ENCODE data around the gene AGRN. TPM values are rescaled to one million over a fixed set of nuclear protein-coding genes. Genes with fewer than 3 reads are reported as not detected.
A peak's percentile ranks its signal among the peaks of the same experiment; 100 is the strongest.
"Not testable (repeated sequence)": the region's sequence is repeated elsewhere in the genome, so short reads cannot be mapped to it uniquely, and the experiment has no call there.

Gene AGRN
- total RNA-seq (ENCODE audit: insufficient read depth, low replicate concordance) = 68.4 TPM

DNA sequence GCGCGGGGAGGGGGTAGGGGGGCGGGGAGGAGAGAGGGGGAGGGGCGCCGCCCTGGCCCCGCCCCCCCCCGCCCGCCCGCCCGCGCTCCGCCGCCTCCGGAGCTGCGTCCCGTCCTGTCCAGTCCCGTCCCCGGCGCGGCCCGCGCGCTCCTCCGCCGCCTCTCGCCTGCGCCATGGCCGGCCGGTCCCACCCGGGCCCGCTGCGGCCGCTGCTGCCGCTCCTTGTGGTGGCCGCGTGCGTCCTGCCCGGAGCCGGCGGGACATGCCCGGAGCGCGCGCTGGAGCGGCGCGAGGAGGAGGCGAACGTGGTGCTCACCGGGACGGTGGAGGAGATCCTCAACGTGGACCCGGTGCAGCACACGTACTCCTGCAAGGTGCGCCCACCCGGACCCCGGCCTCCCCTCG, at the start of gene AGRN:
TSS of gene AGRN (plus strand) at position 121 of the 405 bp plus-strand sequence. CDS start at position 174, 53 bp downstream.
- DNase-seq (ENCODE audit: low spot score) = no peak

DNA sequence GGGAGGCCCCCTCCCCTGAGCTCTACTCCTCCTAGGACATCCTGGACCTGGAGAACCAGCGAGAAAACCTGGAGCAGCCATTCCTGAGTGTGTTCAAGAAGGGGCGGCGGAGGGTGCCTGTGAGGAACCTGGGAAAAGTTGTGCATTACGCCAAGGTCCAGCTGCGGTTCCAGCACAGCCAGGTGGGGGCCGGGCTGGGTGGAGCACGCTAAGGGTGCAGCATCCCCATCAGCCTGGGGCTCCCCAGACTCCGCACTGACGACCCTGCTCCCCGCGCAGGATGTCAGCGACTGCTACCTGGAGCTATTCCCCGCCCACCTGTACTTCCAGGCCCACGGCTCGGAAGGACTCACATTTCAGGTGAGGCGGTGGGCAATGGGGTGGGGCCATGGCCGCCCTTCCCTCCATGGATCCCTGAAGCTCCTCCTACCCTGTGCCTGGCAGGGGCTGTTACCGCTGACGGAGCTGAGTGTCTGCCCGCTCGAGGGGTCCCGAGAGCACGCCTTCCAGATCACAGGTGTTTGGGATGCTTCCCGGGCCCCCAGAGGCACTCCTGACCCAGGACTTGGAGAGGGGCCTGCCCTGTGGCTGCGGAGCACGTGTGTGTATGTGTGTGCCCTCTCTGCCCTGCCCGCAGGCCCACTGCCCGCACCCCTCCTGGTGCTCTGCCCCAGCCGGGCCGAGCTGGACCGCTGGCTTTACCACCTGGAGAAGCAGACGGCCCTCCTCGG, 49.5 kb upstream of the AGRN start:
- DNase-seq (ENCODE audit: low spot score) = no peak

DNA sequence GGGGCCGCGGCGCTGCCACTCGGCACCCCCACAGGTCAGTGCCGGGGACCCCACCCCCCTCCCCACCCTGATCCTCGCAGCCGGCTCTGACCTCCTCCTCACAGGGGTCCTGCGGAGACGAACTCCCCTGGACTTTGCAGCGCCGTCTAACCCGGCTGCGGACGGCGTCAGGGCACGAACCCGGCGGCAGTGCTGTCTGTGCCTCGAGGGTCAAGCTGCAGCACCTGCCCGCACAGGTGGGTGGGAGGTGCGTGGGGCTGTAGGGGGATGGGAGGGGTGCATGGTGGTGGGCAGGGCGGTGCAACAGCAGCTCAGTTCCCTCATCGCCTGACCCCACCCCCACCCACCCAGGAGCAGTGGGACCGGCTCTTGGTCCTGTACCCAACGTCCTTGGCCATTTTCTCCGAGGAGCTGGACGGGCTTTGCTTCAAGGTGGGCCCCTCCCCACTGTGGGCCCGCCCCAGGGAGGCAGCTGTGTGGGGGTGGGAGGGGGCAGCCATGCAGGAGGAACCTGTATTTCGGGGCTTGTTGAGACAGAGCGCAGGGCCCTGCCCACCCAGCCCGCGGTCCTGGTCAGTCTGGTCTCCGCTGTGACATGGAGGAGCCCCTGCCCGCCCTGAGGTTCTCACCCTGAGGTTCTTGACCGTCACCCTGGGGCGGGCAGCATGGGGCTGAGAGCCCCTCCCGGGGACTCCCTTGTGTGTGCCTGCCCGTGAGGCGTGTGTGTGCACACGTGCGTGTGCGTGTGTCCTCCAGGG, 48.8 kb upstream of the AGRN start:
- DNase-seq (ENCODE audit: low spot score) = peak; percentile 46

DNA sequence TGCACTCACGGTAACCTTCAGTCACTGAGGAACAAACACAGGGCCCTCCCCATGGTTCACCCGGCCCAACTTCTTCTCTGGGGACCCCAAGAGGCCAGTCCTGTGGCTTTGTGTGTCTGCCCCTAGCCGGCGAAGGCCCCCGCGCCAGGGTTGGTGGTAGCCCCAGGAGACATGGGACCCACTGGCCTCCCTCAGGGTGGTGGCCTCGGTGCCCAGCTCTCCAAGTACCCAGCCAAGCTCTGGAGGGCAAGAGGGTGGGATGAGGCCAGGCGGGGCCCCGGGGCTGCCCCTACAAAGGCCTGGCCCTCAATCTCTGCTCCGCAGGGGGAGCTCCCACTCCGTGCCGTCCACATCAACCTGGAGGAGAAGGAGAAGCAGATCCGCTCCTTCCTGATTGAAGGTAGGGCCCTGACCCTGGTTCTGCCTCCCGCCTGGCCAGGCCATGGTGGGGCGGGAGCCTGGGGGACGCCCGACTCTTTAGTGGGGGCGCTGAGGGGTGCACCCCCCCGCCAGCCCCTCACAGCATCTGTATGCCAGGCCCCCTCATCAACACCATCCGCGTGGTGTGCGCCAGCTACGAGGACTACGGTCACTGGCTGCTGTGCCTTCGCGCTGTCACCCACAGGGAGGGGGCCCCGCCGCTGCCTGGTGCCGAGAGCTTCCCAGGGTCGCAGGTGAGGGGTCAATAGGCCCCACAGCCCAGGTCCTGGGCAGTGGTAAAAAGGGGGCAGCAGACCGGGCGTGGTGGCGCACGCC, 48.0 kb upstream of the AGRN start:
- no peak for DNase-seq (ENCODE audit: low spot score)

DNA sequence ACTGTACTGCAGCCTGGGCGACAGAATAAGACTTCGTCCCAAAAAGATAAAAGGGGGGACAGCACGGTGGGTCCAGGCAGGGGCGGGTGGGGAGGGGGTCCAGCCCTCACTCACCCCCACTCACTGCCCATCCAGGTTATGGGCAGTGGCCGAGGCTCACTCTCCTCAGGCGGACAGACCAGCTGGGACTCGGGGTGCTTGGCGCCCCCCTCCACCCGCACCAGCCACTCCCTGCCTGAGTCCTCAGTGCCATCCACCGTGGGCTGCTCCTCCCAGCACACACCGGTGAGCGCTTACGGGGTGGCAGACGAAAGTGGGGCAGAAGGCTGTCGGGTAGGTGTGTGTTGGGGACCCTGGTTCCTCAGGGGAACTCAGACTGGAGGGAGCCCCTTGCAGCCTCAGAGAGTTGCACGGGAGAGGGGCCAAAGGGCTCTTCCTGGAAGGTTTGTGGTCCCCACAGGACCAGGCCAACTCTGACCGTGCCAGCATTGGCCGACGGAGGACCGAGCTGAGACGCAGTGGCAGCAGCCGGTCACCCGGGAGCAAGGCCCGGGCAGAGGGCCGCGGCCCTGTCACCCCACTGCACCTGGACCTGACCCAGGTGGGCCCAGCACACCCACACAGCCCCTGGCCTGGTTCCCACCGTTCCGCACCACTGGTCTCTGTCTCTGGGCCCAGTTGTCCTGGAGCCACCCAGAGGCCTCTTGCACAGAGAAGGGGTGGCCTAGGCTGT, 47.0 kb upstream of the AGRN start:
- DNase-seq (ENCODE audit: low spot score) = no peak

DNA sequence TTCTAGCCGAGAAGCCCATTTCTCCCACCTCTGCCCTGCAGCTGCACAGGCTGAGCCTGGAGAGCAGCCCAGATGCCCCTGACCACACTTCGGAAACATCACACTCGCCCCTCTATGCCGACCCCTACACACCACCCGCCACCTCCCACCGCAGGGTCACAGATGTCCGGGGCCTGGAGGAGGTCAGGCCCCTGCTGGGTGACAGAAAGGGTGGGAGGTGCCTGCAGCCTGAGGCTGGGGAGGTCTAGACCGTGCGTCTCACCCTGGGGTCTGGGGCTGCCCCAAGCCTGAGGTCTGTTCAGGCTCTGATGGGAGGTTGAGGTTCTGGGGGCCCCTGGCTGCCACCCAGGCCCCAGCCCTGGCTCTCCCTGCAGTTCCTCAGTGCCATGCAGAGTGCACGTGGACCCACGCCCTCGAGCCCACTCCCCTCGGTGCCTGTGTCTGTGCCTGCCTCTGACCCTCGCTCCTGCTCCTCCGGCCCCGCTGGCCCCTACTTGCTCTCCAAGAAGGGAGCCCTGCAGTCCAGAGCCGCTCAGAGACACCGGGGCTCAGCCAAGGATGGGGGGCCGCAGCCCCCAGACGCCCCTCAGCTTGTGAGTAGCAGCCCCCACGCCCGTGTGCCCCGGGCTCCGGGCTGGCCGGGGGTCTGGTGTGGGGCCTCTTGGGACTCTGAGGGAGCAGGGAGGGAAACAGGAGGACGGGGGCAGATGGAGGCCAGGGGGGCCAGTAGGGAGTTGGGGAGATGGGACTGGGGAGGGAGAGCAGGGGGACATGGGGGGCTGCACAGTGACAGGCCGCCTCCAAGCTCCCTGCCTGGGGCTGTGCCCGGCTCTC, 46.2 kb upstream of the AGRN start:
- DNase-seq (ENCODE audit: low spot score) = no peak

DNA sequence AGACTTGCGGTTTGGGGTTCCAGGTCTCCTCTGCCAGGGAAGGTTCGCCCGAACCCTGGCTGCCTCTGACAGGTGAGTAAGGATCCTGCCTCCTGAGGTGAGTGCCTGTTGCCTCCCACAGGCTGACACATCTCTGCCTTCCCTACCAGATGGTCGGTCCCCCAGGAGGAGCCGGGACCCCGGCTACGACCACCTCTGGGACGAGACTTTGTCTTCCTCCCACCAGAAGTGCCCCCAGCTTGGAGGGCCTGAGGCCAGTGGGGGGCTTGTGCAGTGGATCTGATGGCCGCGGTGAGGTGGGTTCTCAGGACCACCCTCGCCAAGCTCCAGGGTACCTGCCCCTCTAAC, 45.7 kb upstream of the AGRN start:
- no peak for DNase-seq (ENCODE audit: low spot score)

DNA sequence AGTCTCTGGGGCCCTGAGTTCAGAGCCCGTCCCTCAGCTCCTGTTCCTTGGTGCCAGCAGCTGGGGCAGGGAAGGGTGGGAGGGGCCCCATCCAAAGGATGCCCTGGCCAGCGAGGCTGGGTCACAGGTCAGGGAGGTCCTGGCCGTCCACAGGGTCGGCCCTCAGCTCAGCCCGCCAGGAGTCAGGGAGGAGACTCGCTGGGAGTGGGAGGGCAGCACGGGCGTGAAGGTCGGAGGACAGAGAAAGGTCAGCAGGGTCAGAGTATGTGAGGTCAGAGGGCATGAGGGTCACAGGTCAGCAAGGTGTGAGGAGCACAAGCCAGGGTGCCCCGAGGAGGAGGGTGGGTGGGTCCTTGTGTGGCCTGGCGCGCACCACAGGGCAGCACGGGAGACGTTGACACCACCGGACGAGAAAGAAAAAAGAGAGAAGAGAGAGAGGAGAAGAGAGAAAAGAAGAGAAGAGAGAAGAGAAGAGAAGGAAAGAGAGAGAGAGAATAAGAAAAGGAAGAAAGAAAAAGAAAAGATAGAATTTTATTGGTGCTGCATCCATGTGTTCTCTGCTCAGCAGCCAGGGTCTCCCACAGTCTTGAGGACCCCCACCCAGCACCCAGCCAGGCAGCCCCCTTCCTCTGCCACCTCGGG, 45.1 kb upstream of the AGRN start:
- no peak for DNase-seq (ENCODE audit: low spot score)

DNA sequence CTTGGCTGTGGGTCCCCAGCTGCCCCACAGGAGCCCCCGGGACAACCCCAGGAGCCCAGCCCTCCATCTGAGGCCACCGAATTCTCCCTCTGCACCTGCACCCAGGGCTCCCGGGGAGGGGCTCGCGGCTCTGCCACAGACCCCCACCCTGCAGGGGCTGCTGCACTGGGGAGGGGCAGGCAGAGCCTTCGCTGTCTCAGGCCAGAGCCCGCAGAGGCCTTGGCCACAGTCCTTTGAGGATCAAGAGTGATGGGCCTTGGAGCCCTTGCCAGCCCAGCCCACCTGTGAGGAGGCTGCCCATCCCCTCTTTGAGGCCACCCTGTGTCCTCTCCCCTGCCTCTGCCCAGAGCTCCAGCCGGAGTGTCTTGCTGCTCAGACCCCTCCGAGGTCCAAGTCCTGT, 44.6 kb upstream of the AGRN start:
- no peak for DNase-seq (ENCODE audit: low spot score)

DNA sequence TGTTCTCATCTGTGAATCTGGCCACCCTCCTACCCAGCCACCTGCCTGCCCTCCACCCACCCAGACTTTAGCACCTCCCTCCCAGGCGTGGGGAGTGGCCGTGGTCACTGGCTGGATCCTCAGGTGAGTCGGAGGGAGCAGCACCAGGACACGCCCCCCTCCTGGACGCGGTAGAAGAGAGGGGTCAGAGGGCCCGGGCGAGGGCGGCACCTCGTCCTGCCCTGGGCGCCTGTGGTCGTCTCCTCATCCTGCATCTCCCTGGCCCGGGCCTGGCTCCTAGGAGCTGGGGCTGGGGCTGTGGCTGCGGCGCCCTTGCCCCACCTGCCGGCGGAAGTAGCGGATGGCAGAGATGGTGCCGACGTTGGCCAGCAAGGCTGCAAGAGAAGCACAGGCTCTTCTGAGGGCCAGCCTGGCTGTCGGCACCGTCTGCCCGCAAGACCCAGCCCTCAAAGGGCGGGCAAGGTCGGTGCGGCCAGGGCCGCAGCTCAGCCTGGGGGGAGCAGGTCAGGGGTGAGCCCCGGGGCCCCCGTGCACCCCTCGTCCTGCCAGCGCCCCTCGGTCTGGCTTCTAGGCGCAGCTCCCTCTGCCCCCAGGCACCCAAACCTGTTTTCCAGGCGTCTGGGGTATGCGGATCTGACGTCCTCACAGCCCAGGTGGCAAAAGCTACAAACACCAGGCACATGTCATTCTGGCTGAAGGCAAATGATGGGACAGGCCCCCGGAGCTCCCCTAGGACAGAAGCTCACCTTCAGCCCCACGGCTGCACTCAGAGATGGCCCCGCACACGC, 43.8 kb upstream of the AGRN start:
- peak; percentile 77 for DNase-seq (ENCODE audit: low spot score)

DNA sequence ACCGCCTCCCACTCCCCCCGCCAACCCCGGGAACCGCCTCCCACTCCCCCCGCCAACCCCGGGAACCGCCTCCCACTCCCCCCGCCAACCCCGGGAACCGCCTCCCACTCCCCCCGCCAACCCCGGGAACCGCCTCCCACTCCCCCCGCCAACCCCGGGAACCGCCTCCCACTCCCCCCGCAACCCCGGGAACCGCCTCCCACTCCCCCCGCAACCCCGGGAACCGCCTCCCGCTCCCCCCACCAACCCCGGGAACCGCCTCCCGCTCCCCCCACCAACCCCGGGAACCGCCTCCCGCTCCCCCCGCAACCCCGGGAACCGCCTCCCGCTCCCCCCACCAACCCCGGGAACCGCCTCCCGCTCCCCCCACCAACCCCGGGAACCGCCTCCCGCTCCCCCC, 43.1 kb upstream of the AGRN start:
- not testable (repeated sequence) for DNase-seq (ENCODE audit: low spot score)

DNA sequence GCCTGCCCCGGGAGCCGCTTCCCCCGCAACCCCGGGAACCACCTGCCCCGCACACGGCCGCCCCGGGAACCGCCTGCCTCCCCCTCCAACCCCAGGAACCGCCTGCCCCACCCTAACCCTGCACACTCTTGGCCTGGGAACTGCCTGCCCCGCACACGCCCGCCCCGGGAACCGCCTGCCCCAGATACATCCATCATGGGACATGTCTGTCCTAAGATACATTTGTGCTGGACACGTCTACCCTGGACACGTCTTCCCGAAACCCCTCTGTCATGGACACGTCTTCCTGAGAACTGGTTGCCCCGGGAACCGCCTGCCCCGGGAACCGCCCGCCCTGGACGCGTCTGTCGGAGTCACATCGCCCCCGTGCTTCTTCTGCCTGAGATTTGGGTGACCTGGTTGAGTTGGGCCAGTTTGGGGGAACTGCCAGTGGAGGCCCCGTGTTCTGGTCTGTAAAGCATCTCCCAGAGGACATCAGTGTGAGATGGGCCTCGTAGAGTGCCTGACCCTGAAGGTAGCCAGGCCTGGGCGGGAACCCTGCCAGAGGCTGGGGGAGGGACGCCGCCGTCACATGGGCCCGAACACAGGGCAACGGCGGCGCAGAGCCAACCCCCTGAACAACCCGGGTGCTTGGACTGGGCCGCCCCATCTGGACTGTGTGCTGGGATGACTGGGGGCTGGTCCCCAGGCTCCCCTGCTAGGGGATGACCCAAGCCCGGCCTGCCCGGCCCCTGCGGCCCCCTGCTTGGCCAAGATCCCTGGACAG, 41.7 kb upstream of the AGRN start:
- DNase-seq (ENCODE audit: low spot score) = no peak

DNA sequence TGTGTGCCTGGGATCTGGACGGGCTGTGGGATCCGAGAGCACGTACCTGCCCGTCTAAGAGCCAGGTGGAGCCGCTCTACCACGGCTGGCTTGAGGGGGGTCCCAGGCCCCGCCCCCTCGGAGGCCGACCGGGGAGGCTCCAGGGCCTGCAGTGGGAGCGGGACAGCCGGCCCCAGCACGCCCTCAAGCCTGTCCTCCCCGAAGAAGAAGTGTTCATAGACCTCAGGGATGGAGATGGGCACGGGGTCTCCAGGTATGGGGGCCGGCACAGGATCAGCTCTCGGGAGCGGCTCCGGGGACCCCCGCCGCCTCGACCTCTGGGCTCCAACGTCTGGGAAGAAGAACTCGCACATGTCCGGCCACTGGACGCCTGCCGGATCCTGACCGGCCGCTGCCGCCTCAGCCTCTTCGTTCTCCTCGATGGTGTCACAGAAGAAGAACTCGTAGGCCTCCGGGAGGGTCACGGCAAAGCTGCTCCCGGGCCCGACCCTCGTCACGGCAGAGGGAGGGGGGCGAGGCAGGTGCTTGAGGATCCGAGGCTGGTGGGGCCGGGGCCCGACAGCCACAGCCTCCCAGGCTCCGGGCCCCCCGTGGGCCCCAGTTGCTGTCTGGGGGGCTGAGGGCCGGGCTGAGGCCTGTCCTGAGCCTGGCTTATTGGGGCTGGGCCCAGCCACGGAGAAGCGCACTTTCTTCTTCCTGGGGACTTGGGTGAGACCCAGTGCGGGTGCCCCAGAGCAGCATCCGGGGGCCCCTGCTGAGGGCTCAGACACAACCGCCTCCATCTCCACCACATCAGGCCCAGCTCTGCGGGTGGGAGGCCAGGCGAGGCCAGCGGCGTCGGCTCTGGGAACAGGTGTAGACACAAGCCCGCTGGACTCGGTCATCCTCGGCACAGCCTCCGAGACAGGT, 40.8 kb upstream of the AGRN start:
- no peak for DNase-seq (ENCODE audit: low spot score)

DNA sequence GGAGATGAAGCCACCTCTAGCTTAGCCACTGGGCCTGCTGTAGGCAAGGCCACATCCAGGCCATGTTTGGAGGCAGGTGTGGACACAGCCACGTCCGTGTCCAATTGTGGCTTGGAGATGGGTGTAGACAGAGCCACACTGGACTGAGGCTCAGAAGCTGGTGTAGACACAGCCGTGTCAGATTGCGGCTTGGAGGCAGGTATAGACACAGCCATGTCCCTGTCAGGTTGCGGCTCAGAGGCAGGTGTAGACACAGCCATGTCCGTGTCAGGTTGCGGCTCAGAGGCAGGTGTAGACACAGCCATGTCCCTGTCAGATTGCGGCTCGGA, 40.2 kb upstream of the AGRN start:
- DNase-seq (ENCODE audit: low spot score) = no peak

DNA sequence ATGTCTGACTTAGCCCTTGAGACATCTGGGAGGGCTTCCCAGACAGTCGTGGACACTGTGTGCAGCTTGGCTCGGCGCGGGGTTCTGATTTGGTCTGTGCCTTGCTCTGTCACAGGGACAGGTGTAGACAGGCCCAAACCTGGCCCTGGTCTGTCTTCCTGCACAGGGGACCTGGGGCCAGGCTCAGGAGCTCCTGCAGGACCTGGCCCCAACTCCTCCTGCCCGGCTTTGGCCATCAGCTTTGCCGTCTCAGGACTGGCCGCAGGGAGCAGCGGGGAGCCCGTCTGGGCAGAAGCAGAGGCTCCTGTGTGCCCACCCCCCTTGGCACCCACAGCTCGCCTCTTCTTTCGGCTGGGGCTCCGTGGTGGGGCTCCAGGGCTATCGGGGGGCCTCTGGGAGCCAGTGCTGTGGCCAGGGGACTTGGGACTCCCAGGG, 39.8 kb upstream of the AGRN start:
- DNase-seq (ENCODE audit: low spot score) = no peak

DNA sequence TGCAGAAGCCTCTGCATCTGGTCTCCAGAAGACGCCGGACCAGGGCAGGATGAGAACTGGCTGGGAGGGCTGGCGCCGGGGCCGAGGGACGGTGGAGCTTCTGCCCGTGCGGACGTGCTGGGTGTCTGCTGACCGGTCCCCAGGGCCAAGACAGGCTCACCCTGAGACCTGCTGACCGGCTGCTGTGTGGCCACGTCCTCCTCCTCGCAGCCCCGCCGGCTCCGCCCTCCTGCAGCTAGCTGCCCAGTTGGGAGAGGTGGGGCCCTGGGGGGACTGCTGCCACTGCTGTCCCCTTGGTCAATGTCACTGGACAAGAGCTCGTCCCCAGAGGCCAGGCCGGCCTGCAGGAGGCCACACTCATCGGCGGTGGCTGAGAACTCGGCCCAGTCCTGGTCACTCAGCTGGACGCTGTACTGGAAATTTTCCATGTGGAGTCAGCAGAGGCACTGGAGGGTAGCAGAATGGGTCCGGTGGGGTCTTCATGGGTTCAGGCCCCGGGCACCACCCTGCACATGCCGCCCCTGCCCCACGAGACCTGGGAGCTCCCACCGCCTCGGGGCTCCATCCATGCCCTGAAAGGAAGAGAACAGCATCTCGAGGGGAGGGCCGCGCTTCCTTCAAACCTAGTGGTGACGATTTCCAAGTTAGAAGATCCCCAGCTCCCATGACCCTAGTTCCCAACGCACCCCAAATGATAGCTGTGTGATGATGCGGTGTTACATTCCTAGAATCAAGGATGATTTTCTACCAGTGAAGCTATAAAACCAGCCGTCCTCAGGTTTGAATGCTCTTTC, 39.1 kb upstream of the AGRN start:
- DNase-seq (ENCODE audit: low spot score) = no peak

DNA sequence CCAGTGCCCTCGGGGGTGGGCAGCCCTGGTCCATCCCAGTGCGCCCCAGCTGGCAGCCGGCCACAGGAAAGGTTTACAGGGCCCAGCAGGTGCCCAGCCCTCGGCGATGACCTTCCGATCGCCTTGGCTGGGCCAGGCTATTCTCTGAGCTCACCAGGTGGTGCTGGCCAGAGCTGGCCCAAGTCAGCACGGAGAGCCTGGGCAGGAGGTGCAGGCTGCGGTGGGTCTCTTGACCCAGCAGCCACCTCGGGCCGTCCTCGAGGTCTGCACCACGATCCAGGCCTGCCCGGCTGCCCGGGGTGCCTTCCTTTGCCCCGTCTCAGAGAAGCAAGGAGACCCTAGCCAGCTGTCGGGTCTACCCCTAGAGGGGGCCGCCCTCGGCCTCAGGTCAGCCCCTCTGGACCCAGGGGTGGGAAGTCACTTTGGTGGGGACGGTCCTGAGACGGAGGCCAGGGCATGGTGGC, 38.4 kb upstream of the AGRN start:
- DNase-seq (ENCODE audit: low spot score) = no peak

Data from umbilical cord (tissue), 2 donors.